OCI-LY3 (cell line): ENCODE measurements around the gene ITGB1.

Experiments used
- EZH2phosphoT487 ChIP-seq: fragments of 200-600 bp; shearing (Covaris generic); IDR thresholded peaks from 2 replicates; pipeline ENCODE4 v1.6.1; 2018; ENCODE audit warnings: antibody characterized with exemption, mixed run types, low read depth
- TF ChIP-seq, protein P1 (sequence below): fragments of 200-600, 300-600 bp; sonication (generic); IDR thresholded peaks from 2 replicates; pipeline ENCODE4 v1.5.1; 2014; ENCODE audit warnings: antibody characterized with exemption, low read length, low read depth

DNA sequence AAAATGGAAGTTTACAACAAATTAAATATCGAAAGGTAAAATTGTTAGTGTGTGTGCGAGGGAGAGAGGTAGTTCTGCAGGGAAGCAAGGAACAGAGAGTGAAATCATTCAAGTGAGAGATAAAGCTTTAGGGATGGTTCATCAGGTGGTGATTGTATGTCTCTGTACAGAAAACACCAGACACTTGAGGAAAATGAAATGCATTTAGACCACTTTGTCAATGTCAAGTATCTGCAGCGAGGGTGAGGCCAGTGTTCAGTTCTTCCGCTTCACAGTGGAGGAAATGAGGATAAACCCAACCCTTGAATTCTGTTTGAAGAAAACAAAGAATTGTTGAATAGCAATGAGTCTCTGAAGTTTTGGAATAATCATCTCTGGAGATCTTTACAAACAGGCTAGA is 14.4 kb upstream of the ITGB1 start:
- TF ChIP-seq, protein P1, sequence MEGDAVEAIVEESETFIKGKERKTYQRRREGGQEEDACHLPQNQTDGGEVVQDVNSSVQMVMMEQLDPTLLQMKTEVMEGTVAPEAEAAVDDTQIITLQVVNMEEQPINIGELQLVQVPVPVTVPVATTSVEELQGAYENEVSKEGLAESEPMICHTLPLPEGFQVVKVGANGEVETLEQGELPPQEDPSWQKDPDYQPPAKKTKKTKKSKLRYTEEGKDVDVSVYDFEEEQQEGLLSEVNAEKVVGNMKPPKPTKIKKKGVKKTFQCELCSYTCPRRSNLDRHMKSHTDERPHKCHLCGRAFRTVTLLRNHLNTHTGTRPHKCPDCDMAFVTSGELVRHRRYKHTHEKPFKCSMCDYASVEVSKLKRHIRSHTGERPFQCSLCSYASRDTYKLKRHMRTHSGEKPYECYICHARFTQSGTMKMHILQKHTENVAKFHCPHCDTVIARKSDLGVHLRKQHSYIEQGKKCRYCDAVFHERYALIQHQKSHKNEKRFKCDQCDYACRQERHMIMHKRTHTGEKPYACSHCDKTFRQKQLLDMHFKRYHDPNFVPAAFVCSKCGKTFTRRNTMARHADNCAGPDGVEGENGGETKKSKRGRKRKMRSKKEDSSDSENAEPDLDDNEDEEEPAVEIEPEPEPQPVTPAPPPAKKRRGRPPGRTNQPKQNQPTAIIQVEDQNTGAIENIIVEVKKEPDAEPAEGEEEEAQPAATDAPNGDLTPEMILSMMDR, result no peak
- no peak for TF ChIP-seq EZH2phosphoT487
